RWPE2 (cell line): ENCODE results near the gene TAF1D.

Source experiments
- ATAC-seq: fragments of 200-7000 bp; cut with Tn5 transposase; 3 replicates; pipeline ENCODE4 v1.9.1; 2021; ENCODE audit warnings: low read depth
- DNase-seq: peaks from one replicate; pipeline ENCODE4 v3.0.0-alpha.2; 2020; ENCODE audit warnings: low spot score
- H3K27ac ChIP-seq: fragments of 450-650 bp; 2 replicates; pipeline ENCODE4 v1.5.1; 2017; ENCODE audit warnings: mild to moderate bottlenecking; ENCODE audit not compliant: poor library complexity, severe bottlenecking
- H3K27me3 ChIP-seq: fragments of 250-450 bp; sonication (Bioruptor Pico); 2 replicates; pipeline ENCODE4 v1.5.1; 2021; ENCODE audit warnings: mild to moderate bottlenecking, moderate library complexity; ENCODE audit not compliant: insufficient read depth, poor library complexity, severe bottlenecking
- H3K36me3 ChIP-seq: fragments of 250-450 bp; sonication (Bioruptor Pico); 2 replicates; pipeline ENCODE4 v1.5.1; 2020; ENCODE audit warnings: low read depth, mild to moderate bottlenecking, moderate library complexity
- H3K4me1 ChIP-seq: fragments of 250-450 bp; sonication (Bioruptor Pico); 2 replicates; pipeline ENCODE4 v1.5.1; 2021; ENCODE audit warnings: mild to moderate bottlenecking, moderate library complexity; ENCODE audit not compliant: insufficient read depth, poor library complexity, severe bottlenecking
- H3K4me3 ChIP-seq: fragments of 250-450 bp; sonication (Bioruptor Pico); 2 replicates; pipeline ENCODE4 v1.5.1; 2021; ENCODE audit warnings: mild to moderate bottlenecking, moderate library complexity; ENCODE audit not compliant: severe bottlenecking
- H3K9me3 ChIP-seq: fragments of 250-450 bp; sonication (Bioruptor Pico); 2 replicates; pipeline ENCODE4 v1.5.1; 2021; ENCODE audit warnings: mild to moderate bottlenecking, moderate library complexity; ENCODE audit not compliant: severe bottlenecking
- CTCF ChIP-seq: fragments of 450-650 bp; IDR thresholded peaks from one replicate; pipeline ENCODE4 v1.5.1; 2017; ENCODE audit warnings: mild to moderate bottlenecking, moderate library complexity; ENCODE audit not compliant: poor library complexity, severe bottlenecking

TAF1D gene

GRCh38 chr11:93689240-93689639, 52.1 kb downstream of the TAF1D start:
- no peak for TF ChIP-seq CTCF
- no peak overlapping the region for H3K27ac ChIP-seq
- no peak overlapping the region for H3K4me3 ChIP-seq
- no peak for DNase-seq
- no peak for ATAC-seq
- H3K36me3 ChIP-seq, result peaks cover 90% of the 10 kb centered on the region
- no peaks in the 10 kb centered on the region for H3K9me3 ChIP-seq
- H3K27me3 ChIP-seq, result no peaks in the 10 kb centered on the region
- no peaks in the 10 kb centered on the region for H3K4me1 ChIP-seq

GRCh38 chr11:93686812-93687211, 54.5 kb downstream of the TAF1D start:
- no peaks in the 10 kb centered on the region for H3K4me1 ChIP-seq
- TF ChIP-seq CTCF, result no peak
- peaks cover 94% of the 10 kb centered on the region for H3K36me3 ChIP-seq
- no peaks in the 10 kb centered on the region for H3K27me3 ChIP-seq
- DNase-seq (no peak), ATAC-seq (no peak)
- H3K4me3 ChIP-seq, result no peak overlapping the region
- peak overlapping the region; percentile 8 for H3K27ac ChIP-seq
- no peaks in the 10 kb centered on the region for H3K9me3 ChIP-seq

- H3K4me1 ChIP-seq, result no peaks in the 10 kb centered on the region
- H3K36me3 ChIP-seq, result peaks cover 93% of the 10 kb centered on the region
- H3K27ac ChIP-seq, result peak overlapping the region; percentile 8
- no peak for TF ChIP-seq CTCF
- H3K4me3 ChIP-seq, result no peak overlapping the region
- no peaks in the 10 kb centered on the region for H3K9me3 ChIP-seq
- no peak for DNase-seq
- H3K27me3 ChIP-seq, result no peaks in the 10 kb centered on the region
- no peak for ATAC-seq
These were observed 55.1 kb downstream of the TAF1D start for GRCh38 chr11:93686226-93686625.
